Neuronal stem cell (in vitro differentiated cells): ENCODE measurements around the gene ARHGAP26.

ENCODE experiments used
- DNase-seq: peaks from one replicate; pipeline ENCODE4 v3.0.0-alpha.2; 2013; ENCODE audit warnings: low spot score
- H2AFZ ChIP-seq: one replicate; pipeline ENCODE4 v1.6.1; 2013; ENCODE audit warnings: mild to moderate bottlenecking, low read length, inconsistent platforms
- H2AK5ac ChIP-seq: 2 replicates; pipeline ENCODE4 v1.6.1; 2013; ENCODE audit warnings: low read depth, mild to moderate bottlenecking, inconsistent platforms, low read length, moderate library complexity, mixed read lengths
- H2BK120ac ChIP-seq: 2 replicates; pipeline ENCODE4 v1.6.1; 2013; ENCODE audit warnings: low read depth, mild to moderate bottlenecking, inconsistent platforms, low read length, moderate library complexity, mixed read lengths
- H2BK12ac ChIP-seq: one replicate; pipeline ENCODE4 v1.6.1; 2013; ENCODE audit warnings: low read length, inconsistent platforms
- H2BK15ac ChIP-seq: 2 replicates; pipeline ENCODE4 v1.6.1; 2013; ENCODE audit warnings: mild to moderate bottlenecking, low read length, inconsistent platforms, mixed read lengths
- H2BK5ac ChIP-seq: one replicate; pipeline ENCODE4 v1.6.1; 2013; ENCODE audit warnings: inconsistent platforms, mild to moderate bottlenecking, low read length, moderate library complexity
- H3K14ac ChIP-seq: one replicate; pipeline ENCODE4 v1.6.1; 2013; ENCODE audit warnings: low read length, inconsistent platforms
- H3K18ac ChIP-seq: 2 replicates; pipeline ENCODE4 v1.6.1; 2013; ENCODE audit warnings: low read length, inconsistent platforms
- H3K23ac ChIP-seq: 2 replicates; pipeline ENCODE4 v1.6.1; 2013; ENCODE audit warnings: low read depth, mild to moderate bottlenecking, mixed read lengths, low read length, inconsistent platforms; ENCODE audit not compliant: poor library complexity
- H3K27ac ChIP-seq: replicated peaks from 3 replicates; pipeline ENCODE4 v1.5.1; 2013; ENCODE audit warnings: low read length, inconsistent platforms
- H3K27me3 ChIP-seq, 3 experiments: 2 replicates each; pipeline ENCODE4 v1.6.1; 2013; ENCODE audit warnings: low read length in 3 of 3, mild to moderate bottlenecking in 2 of 3, inconsistent platforms in 1 of 3, low read depth in 1 of 3, mixed read lengths in 1 of 3, moderate library complexity in 1 of 3; ENCODE audit not compliant: control insufficient read depth in 3 of 3, insufficient read depth in 3 of 3
- H3K36me3 ChIP-seq, 2 donors: replicated peaks in 1 of 2; 2 replicates each; pipeline ENCODE4 v1.6.1; 2013; ENCODE audit warnings: low read length in 2 of 2; ENCODE audit not compliant: control insufficient read depth in 2 of 2, insufficient read depth in 2 of 2
- H3K4ac ChIP-seq: 2 replicates; pipeline ENCODE4 v1.6.1; 2013; ENCODE audit warnings: inconsistent platforms, mild to moderate bottlenecking, low read length, moderate library complexity
- H3K4me1 ChIP-seq, 2 donors: 1 replicate in 1 of 2; 2 replicates in 1 of 2; pipeline ENCODE4 v1.6.1; 2013; ENCODE audit warnings: low read length in 2 of 2, low read depth in 1 of 2; ENCODE audit not compliant: control insufficient read depth in 2 of 2, insufficient read depth in 1 of 2
- H3K4me2 ChIP-seq: one replicate; pipeline ENCODE4 v1.6.1; 2013; ENCODE audit warnings: mild to moderate bottlenecking, low read length, inconsistent platforms; ENCODE audit not compliant: insufficient read depth, poor library complexity, severe bottlenecking
- H3K4me3 ChIP-seq, 2 donors: 2 replicates each; pipeline ENCODE4 v1.5.1; 2013; ENCODE audit warnings: low read length in 2 of 2, mild to moderate bottlenecking in 2 of 2, inconsistent platforms in 1 of 2, moderate library complexity in 1 of 2
- H3K79me1 ChIP-seq: one replicate; pipeline ENCODE4 v1.6.1; 2013; ENCODE audit warnings: low read depth, mild to moderate bottlenecking, inconsistent platforms, low read length, moderate library complexity
- H3K9ac ChIP-seq: one replicate; pipeline ENCODE4 v1.6.1; 2013; ENCODE audit warnings: mild to moderate bottlenecking, low read depth, low read length, inconsistent platforms; ENCODE audit not compliant: poor library complexity
- H3K9me3 ChIP-seq, 2 donors: replicated peaks in 1 of 2; 2 replicates each; pipeline versions ENCODE3 to v1.6.1; 2013; ENCODE audit warnings: low read length in 2 of 2, mild to moderate bottlenecking in 2 of 2, inconsistent platforms in 1 of 2, low read depth in 1 of 2, mixed read lengths in 1 of 2, moderate library complexity in 1 of 2; ENCODE audit not compliant: control insufficient read depth in 2 of 2, insufficient read depth in 1 of 2
- H4K8ac ChIP-seq: one replicate; pipeline ENCODE4 v1.6.1; 2013; ENCODE audit warnings: low read depth, mild to moderate bottlenecking, inconsistent platforms, low read length, moderate library complexity
- H4K91ac ChIP-seq: one replicate; pipeline ENCODE4 v1.6.1; 2013; ENCODE audit warnings: low read length, low read depth, mild to moderate bottlenecking, inconsistent platforms; ENCODE audit not compliant: poor library complexity
- WGBS, 2 donors: extraction: QIAGEN DNeasy Blood & Tissue Kit; methylation state at CpG; one replicate each; pipeline ENCODE4 v1.1.7; 2013; ENCODE audit warnings: missing lambda C conversion rate in 2 of 2, mixed read lengths in 1 of 2; ENCODE audit not compliant: insufficient read length in 2 of 2, insufficient replicate concordance in 1 of 2; ENCODE audit errors: extremely low coverage in 2 of 2; 5-methylcytosine and 5-hydroxymethylcytosine counted together

ARHGAP26 gene

GRCh38 chr5:142832263-142832662 lies 62.1 kb downstream of the ARHGAP26 start:
- Histone ChIP-seq H3K18ac (no peak overlapping the region), H3K9me3 (no peaks in the 10 kb centered on the region), H3K4ac (no peak overlapping the region), H2BK120ac (no peak overlapping the region), H3K36me3 (no peaks in the 10 kb centered on the region), H2AK5ac (no peak overlapping the region), H3K27ac (no peak overlapping the region), H3K27me3 (no peaks in the 10 kb centered on the region), H3K4me1 (peaks cover under 1 to 10% of the 10 kb centered on the region in 2 donors), H4K8ac (no peak overlapping the region), H4K91ac (no peak overlapping the region), H2BK15ac (no peak overlapping the region), H3K23ac (no peak overlapping the region), H3K9ac (no peak overlapping the region), H3K79me1 (no peaks in the 10 kb centered on the region), H3K14ac (no peak overlapping the region), H2AFZ (no peak overlapping the region), H3K4me2 (no peak overlapping the region), H2BK5ac (no peak overlapping the region), H3K4me3 (no peak overlapping the region), H2BK12ac (no peak overlapping the region)
- no peak for DNase-seq
- no CpG with 5 or more reads among the region's 3 CpGs for WGBS, 2 donors

- H3K4me2 ChIP-seq: no peak overlapping the region
- no peak overlapping the region for H3K18ac ChIP-seq
- H3K9me3 ChIP-seq: no peaks in the 10 kb centered on the region
- no CpG with 5 or more reads among the region's 7 CpGs for WGBS, 2 donors
- no peak overlapping the region for H2BK120ac ChIP-seq
- DNase-seq: no peak
- no peaks in the 10 kb centered on the region for H3K27me3 ChIP-seq
- no peak overlapping the region for H2AK5ac ChIP-seq
- H3K4ac ChIP-seq: no peak overlapping the region
- no peak overlapping the region for H2AFZ ChIP-seq
- no peak overlapping the region for H3K23ac ChIP-seq
- H3K27ac ChIP-seq: no peak overlapping the region
- H4K91ac ChIP-seq: no peak overlapping the region
- H4K8ac ChIP-seq: no peak overlapping the region
- H2BK12ac ChIP-seq: no peak overlapping the region
- no peak overlapping the region for H2BK15ac ChIP-seq
- H2BK5ac ChIP-seq: no peak overlapping the region
- no peak overlapping the region for H3K9ac ChIP-seq
- no peaks in the 10 kb centered on the region for H3K36me3 ChIP-seq
- no peak overlapping the region for H3K14ac ChIP-seq
- H3K79me1 ChIP-seq: no peaks in the 10 kb centered on the region
- H3K4me3 ChIP-seq: no peak overlapping the region
- H3K4me1 ChIP-seq: peaks cover 2 to 10% of the 10 kb centered on the region in 2 donors
Observed at GRCh38 chr5:142833517-142834449, 63.6 kb downstream of the ARHGAP26 start.

DNA sequence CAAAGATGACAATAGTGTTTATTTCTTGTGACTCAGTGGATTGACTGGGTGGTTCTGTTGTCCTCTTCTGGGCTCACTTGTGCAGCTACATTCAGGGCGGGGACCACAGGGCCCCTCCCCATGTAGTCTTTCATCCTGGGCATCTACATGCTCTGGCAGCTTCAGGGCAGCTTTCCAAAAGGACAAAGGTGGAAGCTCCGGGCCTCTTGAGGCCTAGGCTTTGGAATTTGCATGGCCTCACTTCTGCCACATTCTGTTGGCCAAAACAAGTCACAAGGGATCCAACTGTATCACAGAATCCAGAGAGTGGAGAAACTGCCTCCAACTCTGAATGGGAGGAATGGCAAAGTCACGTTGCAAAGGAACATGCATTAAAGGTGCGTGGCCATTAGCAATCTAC lies 64.3 kb downstream of the ARHGAP26 start:
- no peak overlapping the region for H3K4me3 ChIP-seq
- no peak overlapping the region for H3K18ac ChIP-seq
- H2BK15ac ChIP-seq: no peak overlapping the region
- H4K8ac ChIP-seq: no peak overlapping the region
- H3K4me2 ChIP-seq: no peak overlapping the region
- H3K4me1 ChIP-seq: peaks cover 2 to 10% of the 10 kb centered on the region in 2 donors
- H2AFZ ChIP-seq: no peak overlapping the region
- no CpG with 5 or more reads among the region's 4 CpGs for WGBS, 2 donors
- H3K36me3 ChIP-seq: no peaks in the 10 kb centered on the region
- no peak overlapping the region for H4K91ac ChIP-seq
- no peaks in the 10 kb centered on the region for H3K79me1 ChIP-seq
- no peak overlapping the region for H2BK12ac ChIP-seq
- H3K9ac ChIP-seq: no peak overlapping the region
- H3K27me3 ChIP-seq: no peaks in the 10 kb centered on the region
- H3K23ac ChIP-seq: no peak overlapping the region
- no peak overlapping the region for H3K4ac ChIP-seq
- H3K14ac ChIP-seq: no peak overlapping the region
- no peak overlapping the region for H3K27ac ChIP-seq
- H2BK120ac ChIP-seq: no peak overlapping the region
- no peak overlapping the region for H2AK5ac ChIP-seq
- H2BK5ac ChIP-seq: no peak overlapping the region
- no peak for DNase-seq
- no peaks in the 10 kb centered on the region for H3K9me3 ChIP-seq

DNA sequence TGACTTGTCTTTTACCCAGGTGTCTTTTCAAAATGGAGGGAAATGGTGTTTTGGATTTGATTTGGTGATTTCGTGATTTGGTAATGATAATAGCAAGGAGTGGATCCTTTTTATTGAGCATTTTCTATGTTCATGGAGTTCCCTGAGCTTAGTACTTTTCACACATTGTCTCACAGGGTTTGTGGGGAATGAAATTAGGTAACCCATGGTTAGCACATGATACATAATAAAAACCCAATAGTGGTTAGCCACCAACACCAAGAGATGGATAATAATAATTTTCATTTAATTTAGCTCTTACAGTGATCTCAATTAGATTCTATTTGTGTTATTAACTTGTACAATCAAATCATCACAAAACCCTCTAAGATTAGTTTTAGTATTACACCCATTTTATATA lies 65.4 kb downstream of the ARHGAP26 start:
- H4K91ac ChIP-seq: no peak overlapping the region
- peaks cover 2 to 7% of the 10 kb centered on the region in 2 donors for H3K4me1 ChIP-seq
- WGBS, 2 donors: 100% methylated on average over 1 of the region's 1 CpG
- H3K79me1 ChIP-seq: no peaks in the 10 kb centered on the region
- H4K8ac ChIP-seq: no peak overlapping the region
- H3K36me3 ChIP-seq: no peaks in the 10 kb centered on the region
- H3K23ac ChIP-seq: no peak overlapping the region
- H2BK12ac ChIP-seq: no peak overlapping the region
- H2AK5ac ChIP-seq: no peak overlapping the region
- H3K27me3 ChIP-seq: no peaks in the 10 kb centered on the region
- no peak overlapping the region for H3K9ac ChIP-seq
- no peak overlapping the region for H2AFZ ChIP-seq
- no peak overlapping the region for H2BK5ac ChIP-seq
- DNase-seq: no peak
- no peak overlapping the region for H3K4me3 ChIP-seq
- H2BK15ac ChIP-seq: no peak overlapping the region
- no peaks in the 10 kb centered on the region for H3K9me3 ChIP-seq
- H3K14ac ChIP-seq: no peak overlapping the region
- H3K27ac ChIP-seq: no peak overlapping the region
- no peak overlapping the region for H3K4ac ChIP-seq
- H3K18ac ChIP-seq: no peak overlapping the region
- H3K4me2 ChIP-seq: no peak overlapping the region
- H2BK120ac ChIP-seq: no peak overlapping the region
